Fibroblast of upper back skin (primary cell): ENCODE results near the gene ERLIN1.
"Not testable (repeated sequence)": the region's sequence is repeated elsewhere in the genome, so short reads cannot be mapped to it uniquely, and the experiment has no call there.

ENCODE experiments used
- DNase-seq: peaks from one replicate; pipeline ENCODE4 v3.0.0-alpha.2; 2013

The ERLIN1 gene

DNA sequence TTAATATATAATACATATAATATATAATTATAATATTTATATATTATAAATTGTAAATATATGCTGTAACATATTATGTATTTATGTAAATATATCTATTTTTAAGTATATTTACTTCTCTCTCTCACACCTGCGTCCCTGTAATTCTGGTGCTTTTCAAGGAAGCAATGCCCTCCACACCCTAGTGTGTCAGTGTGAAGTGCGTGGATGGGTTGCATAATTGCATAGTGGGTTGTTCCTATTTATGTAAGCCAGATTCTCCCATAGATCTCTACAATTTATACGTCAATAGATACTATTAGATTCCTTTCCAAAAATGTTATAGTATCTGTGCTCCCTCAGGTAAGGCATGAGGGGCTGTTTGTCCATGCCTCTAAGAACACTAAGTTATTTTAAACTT, 54.3 kb downstream of the ERLIN1 start:
- DNase-seq, result no peak

DNA sequence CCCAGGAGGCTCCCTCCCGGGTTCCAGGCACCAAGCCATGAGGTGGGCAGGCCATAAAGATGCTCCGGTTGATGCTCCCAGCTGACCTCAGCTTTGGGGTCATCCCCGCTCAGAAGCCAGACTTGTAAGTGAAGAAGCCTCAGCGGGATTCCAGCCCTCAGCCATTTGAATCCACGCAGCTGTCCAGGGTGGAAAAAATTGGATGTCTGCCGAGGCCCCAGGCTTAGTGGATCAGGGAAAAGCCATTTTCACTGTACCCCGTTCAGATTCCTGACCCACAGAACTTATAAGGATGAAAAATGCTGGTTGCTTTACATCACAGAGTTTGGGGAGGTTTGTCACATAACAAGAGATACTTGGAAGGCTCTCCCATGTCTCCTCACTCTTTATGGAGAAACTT, 55.0 kb downstream of the ERLIN1 start:
- DNase-seq, result no peak

GRCh38 chr10:100129424-100129823, 56.4 kb downstream of the ERLIN1 start:
- no peak for DNase-seq

DNA sequence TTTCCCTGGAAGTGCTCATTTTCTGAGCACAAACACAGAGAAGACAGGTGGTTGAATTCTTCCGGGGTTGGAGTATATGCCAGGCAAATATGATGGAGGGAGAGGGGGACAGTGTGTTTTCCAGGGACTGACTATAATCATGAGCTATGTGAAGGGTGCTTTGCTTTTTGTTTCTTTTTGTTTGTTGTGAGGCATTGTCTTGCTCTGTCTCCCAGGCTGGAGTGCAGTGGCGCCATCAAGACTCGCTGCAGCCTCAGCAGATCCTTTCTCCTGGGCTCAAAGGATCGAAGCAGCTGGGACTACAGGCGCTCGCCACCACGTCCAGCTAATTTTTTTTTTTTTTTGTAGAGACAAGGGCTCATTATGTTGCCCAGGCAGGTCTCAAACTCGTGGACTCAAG, 56.9 kb downstream of the ERLIN1 start:
- no peak for DNase-seq

GRCh38 chr10:100125335-100125734, 60.5 kb downstream of the ERLIN1 start:
- not testable (repeated sequence) for DNase-seq

DNA sequence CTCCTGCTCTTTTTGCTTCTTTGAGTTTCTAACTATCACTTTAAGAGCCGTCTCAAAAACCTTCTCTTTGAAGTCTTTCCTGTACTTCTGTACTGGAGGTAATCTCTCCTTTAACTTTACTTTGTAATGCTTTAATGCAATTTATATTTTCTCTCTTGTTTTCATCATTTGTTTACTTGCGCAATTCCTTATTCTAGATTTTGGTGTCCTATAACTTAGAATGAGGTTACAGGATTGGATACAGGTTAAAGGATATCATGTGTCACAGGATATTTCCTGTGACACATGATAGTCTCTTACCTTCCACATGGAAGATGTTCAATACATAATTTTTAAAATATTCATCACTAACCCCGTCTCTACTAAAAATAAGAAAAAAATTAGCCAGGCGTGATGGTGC, 61.7 kb downstream of the ERLIN1 start:
- DNase-seq, result no peak

- DNase-seq, result no peak
Measured at GRCh38 chr10:100122780-100123179, 63.0 kb downstream of the ERLIN1 start.

DNA sequence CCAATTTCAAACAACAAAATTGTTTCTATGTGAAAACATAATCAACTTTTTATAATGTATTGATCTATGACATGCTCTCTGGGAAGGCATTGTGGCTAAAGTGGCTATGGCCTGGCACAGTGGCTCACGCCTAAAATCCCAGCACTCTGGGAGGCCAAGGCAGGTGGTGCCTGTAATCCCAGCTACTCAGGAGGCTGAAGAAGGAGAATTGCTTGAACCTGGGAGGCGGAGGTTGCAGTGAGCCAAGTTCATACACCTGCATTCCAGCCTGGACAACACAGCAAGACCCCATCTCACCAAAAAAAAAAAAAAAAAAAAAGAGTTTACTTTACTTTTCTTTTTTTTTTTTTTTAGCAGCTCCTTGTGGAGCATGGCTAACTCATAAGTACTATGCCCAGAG, 65.3 kb downstream of the ERLIN1 start:
- DNase-seq, result no peak

DNA sequence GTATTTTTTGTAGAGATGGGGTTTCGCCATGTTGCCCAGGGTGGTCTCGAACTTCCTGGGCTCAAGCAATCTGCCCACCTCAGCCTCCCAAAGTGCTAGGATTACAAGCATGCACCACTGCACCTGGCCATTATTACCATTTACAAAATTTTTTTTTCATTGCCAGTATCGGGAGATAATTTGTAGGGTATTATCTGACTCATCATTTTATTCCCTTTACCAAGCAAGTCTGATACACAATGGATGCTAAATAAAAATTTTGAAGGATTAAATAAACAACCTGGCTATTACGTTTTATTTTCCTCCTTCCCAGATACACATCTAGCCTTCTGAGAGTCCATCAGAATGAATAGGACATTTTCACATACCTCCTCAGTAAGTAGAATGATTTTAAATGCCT, 66.1 kb downstream of the ERLIN1 start:
- DNase-seq, result no peak

DNA sequence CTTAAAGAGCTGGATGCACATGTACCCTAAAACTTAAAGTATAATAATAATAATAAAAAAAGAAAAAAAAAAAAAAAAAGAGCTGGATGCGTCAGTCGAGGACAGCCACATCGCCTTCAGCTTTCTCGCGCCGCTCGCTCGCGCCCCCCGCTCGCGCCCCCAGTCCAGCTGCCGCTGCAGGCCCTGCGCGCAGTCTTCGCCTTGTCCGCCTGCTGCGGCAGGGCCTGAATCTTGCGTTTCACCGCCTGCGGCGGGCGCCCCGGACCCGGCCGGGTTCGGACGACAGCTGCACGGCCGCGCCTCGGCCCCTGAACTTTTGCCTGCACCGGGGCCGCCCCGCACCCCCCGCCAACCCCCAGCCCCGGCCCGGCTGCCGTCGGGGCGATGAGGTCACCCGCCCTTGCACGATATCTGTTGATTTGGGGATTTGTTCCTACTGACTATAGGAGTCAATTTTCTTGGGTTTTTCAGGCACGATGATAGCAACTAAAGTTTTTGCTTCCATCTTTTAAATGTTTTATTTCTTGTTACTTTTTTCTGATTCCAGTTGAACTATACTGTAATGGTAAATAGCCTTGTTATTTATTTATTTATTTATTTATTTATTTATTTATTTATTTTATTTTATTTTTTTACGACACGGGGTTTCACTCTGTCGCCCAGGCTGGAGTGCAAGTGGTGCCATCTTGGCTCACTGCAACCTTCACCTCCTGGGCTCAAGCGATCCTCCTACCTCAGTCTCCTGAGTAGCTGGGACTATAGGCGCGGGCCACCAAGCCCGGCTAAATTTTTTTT, 70.7 kb downstream of the ERLIN1 start:
- no peak for DNase-seq

- no peak for DNase-seq
Measured at GRCh38 chr10:100114460-100114859, 71.4 kb downstream of the ERLIN1 start.

DNA sequence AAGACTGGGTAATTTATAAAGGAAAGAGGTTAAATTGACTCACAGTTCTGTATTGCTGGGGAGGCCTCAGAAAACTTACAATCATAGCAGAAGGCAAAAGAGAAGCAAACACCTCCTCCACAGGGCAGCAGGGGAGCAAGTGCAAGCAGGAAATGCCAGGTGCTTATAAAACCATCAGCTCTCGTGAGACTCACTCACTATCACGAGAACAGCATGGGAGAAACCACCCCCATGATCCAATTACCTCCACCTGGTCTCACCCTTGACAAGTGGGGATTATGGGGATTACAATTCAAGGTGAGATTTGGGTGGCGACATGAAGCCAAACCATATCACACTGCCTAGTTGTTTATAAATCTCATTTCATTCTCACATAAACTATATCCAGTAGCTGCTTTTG, 76.2 kb downstream of the ERLIN1 start:
- DNase-seq, result no peak

- DNase-seq, result no peak
Measured at GRCh38 chr10:100106865-100107264, 79.0 kb downstream of the ERLIN1 start.

DNA sequence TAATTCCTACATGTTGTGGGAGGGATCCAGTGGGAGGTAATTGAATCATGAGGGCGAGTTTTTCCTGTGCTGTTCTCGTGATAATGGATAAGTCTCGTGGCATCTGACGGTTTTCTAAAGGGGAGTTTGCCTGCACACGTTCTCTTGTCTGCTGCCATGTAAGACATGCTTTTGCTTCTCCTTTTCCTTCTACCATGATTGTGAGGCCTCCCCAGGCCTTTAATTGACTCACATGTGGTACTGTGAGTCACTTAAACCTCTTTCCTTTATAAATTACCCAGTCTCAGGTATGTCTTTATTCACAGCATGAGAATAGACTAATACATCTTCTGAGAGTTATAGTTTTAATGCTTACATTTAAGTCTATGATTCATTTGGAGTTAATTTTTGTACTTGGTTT, 81.5 kb downstream of the ERLIN1 start:
- DNase-seq, result no peak

DNA sequence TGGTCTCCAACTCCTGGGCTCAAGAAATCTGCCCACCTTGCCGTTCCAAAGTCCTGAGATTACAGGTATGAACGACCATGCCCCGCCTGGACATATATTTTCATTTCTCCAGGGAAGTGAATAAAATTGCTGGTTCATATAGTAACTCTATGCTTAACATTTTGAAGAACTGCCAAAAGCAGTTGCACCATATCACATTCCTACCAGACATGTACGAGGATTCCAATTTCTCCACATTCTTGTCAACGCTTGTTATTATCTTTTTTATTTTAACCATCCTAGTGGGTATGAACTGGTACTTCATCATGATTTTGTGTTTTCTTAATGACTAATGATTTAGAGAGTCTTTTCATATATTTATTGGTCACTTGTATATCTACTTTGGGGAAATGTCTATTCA, 82.2 kb downstream of the ERLIN1 start:
- peak; percentile 55 for DNase-seq

DNA sequence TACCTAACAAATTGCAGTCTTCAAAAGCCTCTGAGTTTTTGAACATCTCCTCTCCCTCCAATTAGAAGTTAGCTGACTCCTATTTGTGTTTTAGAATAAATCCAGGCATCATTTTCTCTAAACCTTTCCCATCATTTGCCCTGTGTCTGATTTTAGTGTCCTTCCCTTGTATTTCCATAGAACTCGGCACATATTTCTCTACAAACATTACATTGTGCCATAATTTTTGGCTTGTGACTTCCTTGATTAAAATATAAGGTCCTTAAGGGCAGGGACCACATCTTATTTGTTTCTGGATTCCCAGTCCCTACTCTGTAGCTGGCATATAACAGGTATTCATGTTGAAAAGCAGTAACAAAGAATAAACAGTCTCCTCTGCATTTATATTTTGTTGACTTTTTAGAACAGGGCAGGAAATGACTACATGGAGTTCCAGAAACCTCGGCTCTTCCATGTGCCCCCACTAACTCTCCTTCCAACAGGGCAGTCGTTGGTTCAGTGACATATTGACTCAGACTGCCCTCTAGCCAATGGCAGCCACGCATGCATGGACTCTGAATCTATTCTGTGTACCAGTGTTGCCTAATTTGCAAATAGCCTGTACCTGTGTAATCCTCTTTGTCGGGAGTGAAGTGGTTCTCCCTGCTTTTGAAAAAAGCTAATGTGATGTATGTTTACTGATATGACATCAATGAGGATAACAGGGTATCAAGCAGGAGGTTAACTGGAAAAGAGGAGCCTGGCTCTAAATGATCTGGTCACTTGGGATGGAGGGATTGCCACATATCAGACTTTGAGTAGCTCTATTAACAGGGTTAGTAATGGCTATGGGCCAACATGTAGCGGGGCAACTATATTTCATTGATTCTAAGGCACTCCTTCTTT, 84.4 kb downstream of the ERLIN1 start:
- DNase-seq, result no peak

DNA sequence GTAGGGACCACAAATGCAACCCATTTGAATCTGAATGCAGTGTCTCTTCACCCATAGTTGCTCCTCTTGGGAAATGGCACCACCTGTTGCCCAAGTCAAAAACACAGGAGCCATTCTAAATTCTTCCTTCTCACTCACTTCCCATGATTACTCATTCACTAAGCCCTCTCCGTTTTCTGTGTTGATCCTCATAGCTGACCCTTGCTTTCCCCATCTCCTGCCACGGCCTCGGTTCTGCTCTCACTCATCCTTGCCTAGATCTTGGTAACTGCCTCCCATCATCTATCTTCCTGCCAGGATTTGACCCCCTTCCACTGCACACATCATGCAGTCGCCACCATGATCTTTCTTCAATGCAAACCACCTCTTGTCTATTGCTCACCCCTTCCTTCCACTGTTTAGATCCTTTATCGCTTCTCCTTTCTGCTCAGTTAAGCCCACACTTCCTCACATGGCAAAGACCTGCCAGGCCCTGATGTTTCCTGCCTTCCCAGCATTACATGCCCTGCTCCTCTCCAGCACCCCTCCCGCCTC, 85.1 kb downstream of the ERLIN1 start:
- DNase-seq, result peak; percentile 9
